ENCODE results near the gene HABP2. TPM values are rescaled to one million over a fixed set of nuclear protein-coding genes. Genes with fewer than 3 reads are reported as not detected.
A peak's percentile ranks its signal among the peaks of the same experiment; 100 is the strongest.

HABP2 gene
- polyA plus RNA-seq, 1 of the 3 experiments (the other 2 are of a cell fraction): not detected

DNA sequence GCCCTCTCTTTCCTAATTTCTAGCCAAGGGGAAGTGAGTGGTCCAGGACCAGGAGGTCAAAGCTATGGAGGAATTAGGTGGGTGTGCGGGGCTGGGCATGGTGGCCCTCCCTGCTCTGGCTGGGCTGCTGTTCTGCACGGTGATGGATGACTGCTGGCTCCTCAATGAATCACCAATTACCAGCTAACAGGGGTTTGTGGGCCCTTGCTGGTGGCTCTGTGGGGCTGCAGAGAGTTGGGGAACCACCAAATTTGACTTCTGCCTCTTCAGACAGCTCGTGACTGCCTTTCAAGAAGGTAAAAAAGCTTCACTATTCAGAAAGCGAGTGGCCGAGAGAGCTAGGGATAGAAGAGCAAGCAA, 35.0 kb upstream of the HABP2 start:
- Histone ChIP-seq H3K9me3 (no peaks in the 10 kb centered on the region), H4K20me1 (ENCODE audit: insufficient read depth) (no peaks in the 10 kb centered on the region), H3F3A (replicated peaks; ENCODE audit: insufficient read depth) (no peaks in the 10 kb centered on the region), H3K4me1 (ENCODE audit: control insufficient read depth in 1 of 2, insufficient read depth in 2 of 2, low read depth in 1 of 2, low read length in 1 of 2) (peaks cover 1 to 9% of the 10 kb centered on the region in 2 experiments; a peak in 2 of 4 replicates), H2AFZ (ENCODE audit: low read depth) (no peak overlapping the region), H3K27ac (ENCODE audit: low read depth in 2 of 2, low read length in 1 of 2) (no peak overlapping the region), H3K4me3 (ENCODE audit: low read depth in 2 of 2, low read length in 1 of 2) (no peak overlapping the region), H3K9me2 (no peaks in the 10 kb centered on the region), H3K9ac (no peak overlapping the region), H3K36me3 (replicated peaks in 1 of 2; ENCODE audit: control insufficient read depth in 1 of 2, insufficient read depth in 2 of 2, low read length in 1 of 2) (no peaks in the 10 kb centered on the region), H3K79me2 (ENCODE audit: insufficient read depth) (no peaks in the 10 kb centered on the region), H3K4me2 (no peak overlapping the region), H3K27me3 (ENCODE audit: insufficient read depth) (no peaks in the 10 kb centered on the region)
- DNase-seq: no peak
- 55% methylated on average over 5 of the region's 5 CpGs for WGBS (ENCODE audit: low lambda C conversion rate)
- CTCF ChIA-PET: interaction anchor here (0.9 to 1.2 kb wide), 2 partner anchors 22 to 45 kb away, joined by 3 read pairs; no protein-coding TSS in a partner anchor
- POLR2A ChIA-PET: no interaction called here
- TF ChIP-seq SMC3 (IDR thresholded peaks at IDR 0.05; ENCODE audit: low read depth, low read length) (no peak), FOSL2 (IDR thresholded peaks at IDR 0.05; ENCODE audit: borderline replicate concordance, low read depth) (peak; percentile 30; the same call in 1 of the 2 replicates)
- TF ChIP-seq, protein P1, sequence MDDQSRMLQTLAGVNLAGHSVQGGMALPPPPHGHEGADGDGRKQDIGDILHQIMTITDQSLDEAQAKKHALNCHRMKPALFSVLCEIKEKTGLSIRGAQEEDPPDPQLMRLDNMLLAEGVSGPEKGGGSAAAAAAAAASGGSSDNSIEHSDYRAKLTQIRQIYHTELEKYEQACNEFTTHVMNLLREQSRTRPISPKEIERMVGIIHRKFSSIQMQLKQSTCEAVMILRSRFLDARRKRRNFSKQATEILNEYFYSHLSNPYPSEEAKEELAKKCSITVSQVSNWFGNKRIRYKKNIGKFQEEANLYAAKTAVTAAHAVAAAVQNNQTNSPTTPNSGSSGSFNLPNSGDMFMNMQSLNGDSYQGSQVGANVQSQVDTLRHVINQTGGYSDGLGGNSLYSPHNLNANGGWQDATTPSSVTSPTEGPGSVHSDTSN (IDR thresholded peaks at IDR 0.05): peak; percentile 75

DNA sequence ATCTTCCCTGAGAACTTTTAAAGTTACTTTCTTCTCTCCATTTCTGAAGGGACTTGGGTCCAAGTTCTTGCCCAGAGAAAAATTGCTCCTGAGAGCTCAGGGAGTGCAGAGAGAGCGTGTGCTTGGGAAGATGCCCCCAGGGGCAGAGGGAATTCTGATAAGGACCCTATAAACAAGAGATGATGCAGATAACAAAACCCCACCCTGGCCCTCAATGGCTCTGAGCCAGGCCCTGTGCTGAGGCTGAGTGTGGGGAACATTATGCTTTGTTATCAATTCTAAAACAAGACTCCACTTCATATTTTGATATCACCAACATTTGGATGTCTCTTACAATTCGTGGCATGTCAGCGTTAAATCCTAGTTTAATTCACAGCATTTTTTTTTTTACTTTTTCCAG, 34.4 kb upstream of the HABP2 start:
- Histone ChIP-seq H3K9me2 (no peaks in the 10 kb centered on the region), H3K4me2 (no peak overlapping the region), H3F3A (replicated peaks; ENCODE audit: insufficient read depth) (no peaks in the 10 kb centered on the region), H3K9me3 (no peaks in the 10 kb centered on the region), H3K36me3 (replicated peaks in 1 of 2; ENCODE audit: control insufficient read depth in 1 of 2, insufficient read depth in 2 of 2, low read length in 1 of 2) (no peaks in the 10 kb centered on the region), H3K4me3 (ENCODE audit: low read depth in 2 of 2, low read length in 1 of 2) (no peak overlapping the region), H4K20me1 (ENCODE audit: insufficient read depth) (no peaks in the 10 kb centered on the region), H3K27ac (ENCODE audit: low read depth in 2 of 2, low read length in 1 of 2) (peak overlapping the region in 1 of 2 experiments; percentile 10; a peak in 1 of 4 replicates), H3K9ac (no peak overlapping the region), H3K4me1 (ENCODE audit: control insufficient read depth in 1 of 2, insufficient read depth in 2 of 2, low read depth in 1 of 2, low read length in 1 of 2) (peaks cover 3 to 9% of the 10 kb centered on the region in 2 experiments; a peak in 2 of 4 replicates), H3K79me2 (ENCODE audit: insufficient read depth) (no peaks in the 10 kb centered on the region), H3K27me3 (ENCODE audit: insufficient read depth) (no peaks in the 10 kb centered on the region), H2AFZ (ENCODE audit: low read depth) (no peak overlapping the region)
- ChIA-PET CTCF (interaction anchor here (0.9 to 5.3 kb wide), 3 partner anchors 22 to 45 kb away, joined by 3 to 48 read pairs (median 3); no protein-coding TSS in a partner anchor), POLR2A (no interaction called here)
- TF ChIP-seq, protein P2, sequence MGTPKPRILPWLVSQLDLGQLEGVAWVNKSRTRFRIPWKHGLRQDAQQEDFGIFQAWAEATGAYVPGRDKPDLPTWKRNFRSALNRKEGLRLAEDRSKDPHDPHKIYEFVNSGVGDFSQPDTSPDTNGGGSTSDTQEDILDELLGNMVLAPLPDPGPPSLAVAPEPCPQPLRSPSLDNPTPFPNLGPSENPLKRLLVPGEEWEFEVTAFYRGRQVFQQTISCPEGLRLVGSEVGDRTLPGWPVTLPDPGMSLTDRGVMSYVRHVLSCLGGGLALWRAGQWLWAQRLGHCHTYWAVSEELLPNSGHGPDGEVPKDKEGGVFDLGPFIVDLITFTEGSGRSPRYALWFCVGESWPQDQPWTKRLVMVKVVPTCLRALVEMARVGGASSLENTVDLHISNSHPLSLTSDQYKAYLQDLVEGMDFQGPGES (IDR thresholded peaks at IDR 0.05; ENCODE audit: low read depth, low read length): no peak
- TF ChIP-seq FOXJ3 (CRISPR knock-in tag; IDR thresholded peaks at IDR 0.05) (no peak), SMC3 (IDR thresholded peaks at IDR 0.05; ENCODE audit: low read depth, low read length) (no peak), RFX5 (IDR thresholded peaks at IDR 0.05; ENCODE audit: low read length) (no peak), ELF1 (IDR thresholded peaks at IDR 0.05) (no peak), TEAD4 (IDR thresholded peaks at IDR 0.05; ENCODE audit: borderline replicate concordance, insufficient read depth) (no peak), NRF1 (IDR thresholded peaks at IDR 0.05; ENCODE audit: low read depth, low read length) (no peak), EP300 (IDR thresholded peaks at IDR 0.05; ENCODE audit: borderline replicate concordance in 1 of 2, low read depth in 1 of 2, low read length in 1 of 2) (no peak), MXI1 (IDR thresholded peaks at IDR 0.05; ENCODE audit: low read depth, low read length) (no peak), CHD2 (IDR thresholded peaks at IDR 0.05; ENCODE audit: low read length, partially characterized antibody) (no peak), FOSL2 (IDR thresholded peaks at IDR 0.05; ENCODE audit: borderline replicate concordance, low read depth) (no peak), JUND (IDR thresholded peaks at IDR 0.05) (no peak), GABPA (IDR thresholded peaks at IDR 0.05; ENCODE audit: low read depth) (no peak), YY1 (IDR thresholded peaks at IDR 0.05; ENCODE audit: low read depth) (no peak), TCF12 (IDR thresholded peaks at IDR 0.05) (no peak), RXRA (IDR thresholded peaks at IDR 0.05; ENCODE audit: borderline replicate concordance, low read depth) (no peak)
- TF ChIP-seq, protein P3, sequence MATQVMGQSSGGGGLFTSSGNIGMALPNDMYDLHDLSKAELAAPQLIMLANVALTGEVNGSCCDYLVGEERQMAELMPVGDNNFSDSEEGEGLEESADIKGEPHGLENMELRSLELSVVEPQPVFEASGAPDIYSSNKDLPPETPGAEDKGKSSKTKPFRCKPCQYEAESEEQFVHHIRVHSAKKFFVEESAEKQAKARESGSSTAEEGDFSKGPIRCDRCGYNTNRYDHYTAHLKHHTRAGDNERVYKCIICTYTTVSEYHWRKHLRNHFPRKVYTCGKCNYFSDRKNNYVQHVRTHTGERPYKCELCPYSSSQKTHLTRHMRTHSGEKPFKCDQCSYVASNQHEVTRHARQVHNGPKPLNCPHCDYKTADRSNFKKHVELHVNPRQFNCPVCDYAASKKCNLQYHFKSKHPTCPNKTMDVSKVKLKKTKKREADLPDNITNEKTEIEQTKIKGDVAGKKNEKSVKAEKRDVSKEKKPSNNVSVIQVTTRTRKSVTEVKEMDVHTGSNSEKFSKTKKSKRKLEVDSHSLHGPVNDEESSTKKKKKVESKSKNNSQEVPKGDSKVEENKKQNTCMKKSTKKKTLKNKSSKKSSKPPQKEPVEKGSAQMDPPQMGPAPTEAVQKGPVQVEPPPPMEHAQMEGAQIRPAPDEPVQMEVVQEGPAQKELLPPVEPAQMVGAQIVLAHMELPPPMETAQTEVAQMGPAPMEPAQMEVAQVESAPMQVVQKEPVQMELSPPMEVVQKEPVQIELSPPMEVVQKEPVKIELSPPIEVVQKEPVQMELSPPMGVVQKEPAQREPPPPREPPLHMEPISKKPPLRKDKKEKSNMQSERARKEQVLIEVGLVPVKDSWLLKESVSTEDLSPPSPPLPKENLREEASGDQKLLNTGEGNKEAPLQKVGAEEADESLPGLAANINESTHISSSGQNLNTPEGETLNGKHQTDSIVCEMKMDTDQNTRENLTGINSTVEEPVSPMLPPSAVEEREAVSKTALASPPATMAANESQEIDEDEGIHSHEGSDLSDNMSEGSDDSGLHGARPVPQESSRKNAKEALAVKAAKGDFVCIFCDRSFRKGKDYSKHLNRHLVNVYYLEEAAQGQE (IDR thresholded peaks at IDR 0.05; ENCODE audit: low read depth, low read length): no peak
- TF ChIP-seq, protein P4, sequence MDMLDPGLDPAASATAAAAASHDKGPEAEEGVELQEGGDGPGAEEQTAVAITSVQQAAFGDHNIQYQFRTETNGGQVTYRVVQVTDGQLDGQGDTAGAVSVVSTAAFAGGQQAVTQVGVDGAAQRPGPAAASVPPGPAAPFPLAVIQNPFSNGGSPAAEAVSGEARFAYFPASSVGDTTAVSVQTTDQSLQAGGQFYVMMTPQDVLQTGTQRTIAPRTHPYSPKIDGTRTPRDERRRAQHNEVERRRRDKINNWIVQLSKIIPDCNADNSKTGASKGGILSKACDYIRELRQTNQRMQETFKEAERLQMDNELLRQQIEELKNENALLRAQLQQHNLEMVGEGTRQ (IDR thresholded peaks at IDR 0.05; ENCODE audit: borderline replicate concordance, low read depth, low read length): no peak
- TF ChIP-seq, protein P5, sequence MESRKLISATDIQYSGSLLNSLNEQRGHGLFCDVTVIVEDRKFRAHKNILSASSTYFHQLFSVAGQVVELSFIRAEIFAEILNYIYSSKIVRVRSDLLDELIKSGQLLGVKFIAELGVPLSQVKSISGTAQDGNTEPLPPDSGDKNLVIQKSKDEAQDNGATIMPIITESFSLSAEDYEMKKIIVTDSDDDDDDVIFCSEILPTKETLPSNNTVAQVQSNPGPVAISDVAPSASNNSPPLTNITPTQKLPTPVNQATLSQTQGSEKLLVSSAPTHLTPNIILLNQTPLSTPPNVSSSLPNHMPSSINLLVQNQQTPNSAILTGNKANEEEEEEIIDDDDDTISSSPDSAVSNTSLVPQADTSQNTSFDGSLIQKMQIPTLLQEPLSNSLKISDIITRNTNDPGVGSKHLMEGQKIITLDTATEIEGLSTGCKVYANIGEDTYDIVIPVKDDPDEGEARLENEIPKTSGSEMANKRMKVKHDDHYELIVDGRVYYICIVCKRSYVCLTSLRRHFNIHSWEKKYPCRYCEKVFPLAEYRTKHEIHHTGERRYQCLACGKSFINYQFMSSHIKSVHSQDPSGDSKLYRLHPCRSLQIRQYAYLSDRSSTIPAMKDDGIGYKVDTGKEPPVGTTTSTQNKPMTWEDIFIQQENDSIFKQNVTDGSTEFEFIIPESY (IDR thresholded peaks at IDR 0.05; ENCODE audit: borderline replicate concordance, low read depth): no peak
- no peak for DNase-seq
- WGBS (ENCODE audit: low lambda C conversion rate): 91% methylated on average over 3 of the region's 3 CpGs

Data from SK-N-SH (cell line).